Cardiac fibroblast (primary cell): Measurements from ENCODE around the gene HBA2.
"Not testable (repeated sequence)": the region's sequence is repeated elsewhere in the genome, so short reads cannot be mapped to it uniquely, and the experiment has no call there.

ENCODE experiments used
- DNase-seq, 2 donors: peaks; one replicate each; pipeline versions ENCODE4 v3.0.0 to v3.0.0-alpha.2; 2010; ENCODE audit warnings: low read depth in 2 of 2
- H3K4me3 ChIP-seq, 2 donors: replicated peaks in 1 of 2; 1 replicate in 1 of 2; 2 replicates in 1 of 2; pipeline ENCODE4 v1.5.1; 2011; ENCODE audit warnings: low read depth in 2 of 2, low read length in 2 of 2, mild to moderate bottlenecking in 2 of 2, moderate library complexity in 1 of 2
- TF ChIP-seq, protein P1 (sequence below): IDR thresholded peaks from one replicate; pipeline ENCODE4 v1.5.1; 2011; ENCODE audit warnings: low read depth, mild to moderate bottlenecking, low read length, inconsistent platforms

HBA2 gene

DNA sequence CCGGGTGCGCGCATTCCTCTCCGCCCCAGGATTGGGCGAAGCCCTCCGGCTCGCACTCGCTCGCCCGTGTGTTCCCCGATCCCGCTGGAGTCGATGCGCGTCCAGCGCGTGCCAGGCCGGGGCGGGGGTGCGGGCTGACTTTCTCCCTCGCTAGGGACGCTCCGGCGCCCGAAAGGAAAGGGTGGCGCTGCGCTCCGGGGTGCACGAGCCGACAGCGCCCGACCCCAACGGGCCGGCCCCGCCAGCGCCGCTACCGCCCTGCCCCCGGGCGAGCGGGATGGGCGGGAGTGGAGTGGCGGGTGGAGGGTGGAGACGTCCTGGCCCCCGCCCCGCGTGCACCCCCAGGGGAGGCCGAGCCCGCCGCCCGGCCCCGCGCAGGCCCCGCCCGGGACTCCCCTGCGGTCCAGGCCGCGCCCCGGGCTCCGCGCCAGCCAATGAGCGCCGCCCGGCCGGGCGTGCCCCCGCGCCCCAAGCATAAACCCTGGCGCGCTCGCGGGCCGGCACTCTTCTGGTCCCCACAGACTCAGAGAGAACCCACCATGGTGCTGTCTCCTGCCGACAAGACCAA, at the start of gene HBA2:
Gene HBA2, plus strand, starts transcription at position 503 of the 568 bp plus-strand sequence. Its CDS starts 37 bp downstream, at position 540.
- not testable (repeated sequence) for DNase-seq

DNA sequence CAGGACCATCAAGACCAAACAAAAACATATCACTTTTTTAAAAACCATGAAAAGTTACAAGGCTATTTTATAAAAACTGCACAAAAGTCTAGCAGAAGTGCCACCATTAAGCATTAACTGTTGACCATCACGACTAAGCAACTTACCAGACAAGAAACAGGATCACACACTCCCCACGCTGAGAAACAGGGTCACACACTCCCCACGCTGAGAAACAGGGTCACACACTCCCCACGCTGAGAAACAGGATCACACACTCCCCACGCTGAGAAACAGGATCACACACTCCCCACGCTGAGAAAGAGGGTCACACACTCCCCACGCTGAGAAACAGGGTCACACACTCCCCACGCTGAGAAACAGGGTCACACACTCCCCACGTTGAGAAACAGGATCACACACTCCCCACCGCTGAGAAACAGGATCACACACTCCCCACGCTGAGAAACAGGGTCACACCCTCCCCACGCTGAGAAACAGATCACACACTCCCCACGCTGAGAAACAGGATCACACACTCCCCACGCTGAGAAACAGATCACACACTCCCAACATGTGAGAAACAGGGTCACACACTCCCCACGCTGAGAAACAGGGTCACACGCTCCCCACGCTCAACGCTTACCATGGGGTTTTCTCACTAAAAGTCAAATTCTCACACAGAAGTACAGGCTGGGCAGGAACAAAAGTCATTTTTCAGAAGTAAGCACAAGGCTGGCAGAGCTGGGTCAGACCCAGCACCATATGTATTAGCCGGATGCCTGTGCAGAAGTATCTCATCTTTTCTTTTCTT, 48.9 kb upstream of the HBA2 start:
- not testable (repeated sequence) for DNase-seq, H3K4me3 ChIP-seq

More for the DNA sequence above, at the start of gene HBA2:
- H3K4me3 ChIP-seq: not testable (repeated sequence)

DNA sequence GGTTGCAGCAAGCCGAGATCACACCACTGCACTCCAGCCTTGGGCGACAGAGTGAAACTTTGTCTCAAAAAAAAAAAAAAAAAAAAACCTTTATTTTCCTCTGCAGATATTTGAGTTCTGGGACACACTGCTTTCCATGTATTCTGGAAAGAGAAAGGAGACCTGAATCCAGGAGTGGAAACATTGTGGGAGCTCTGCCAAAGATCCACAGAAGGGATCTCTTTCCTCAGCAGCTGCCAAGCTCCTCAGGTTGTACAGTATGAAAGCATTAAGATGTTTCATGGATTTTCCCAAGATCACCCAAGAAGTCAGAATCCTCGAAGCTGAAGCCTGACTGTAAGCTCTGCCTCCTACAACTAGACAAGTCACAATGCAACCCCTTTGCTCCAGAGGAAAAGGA, 47.7 kb upstream of the HBA2 start:
- DNase-seq: no peak
- TF ChIP-seq, protein P1, sequence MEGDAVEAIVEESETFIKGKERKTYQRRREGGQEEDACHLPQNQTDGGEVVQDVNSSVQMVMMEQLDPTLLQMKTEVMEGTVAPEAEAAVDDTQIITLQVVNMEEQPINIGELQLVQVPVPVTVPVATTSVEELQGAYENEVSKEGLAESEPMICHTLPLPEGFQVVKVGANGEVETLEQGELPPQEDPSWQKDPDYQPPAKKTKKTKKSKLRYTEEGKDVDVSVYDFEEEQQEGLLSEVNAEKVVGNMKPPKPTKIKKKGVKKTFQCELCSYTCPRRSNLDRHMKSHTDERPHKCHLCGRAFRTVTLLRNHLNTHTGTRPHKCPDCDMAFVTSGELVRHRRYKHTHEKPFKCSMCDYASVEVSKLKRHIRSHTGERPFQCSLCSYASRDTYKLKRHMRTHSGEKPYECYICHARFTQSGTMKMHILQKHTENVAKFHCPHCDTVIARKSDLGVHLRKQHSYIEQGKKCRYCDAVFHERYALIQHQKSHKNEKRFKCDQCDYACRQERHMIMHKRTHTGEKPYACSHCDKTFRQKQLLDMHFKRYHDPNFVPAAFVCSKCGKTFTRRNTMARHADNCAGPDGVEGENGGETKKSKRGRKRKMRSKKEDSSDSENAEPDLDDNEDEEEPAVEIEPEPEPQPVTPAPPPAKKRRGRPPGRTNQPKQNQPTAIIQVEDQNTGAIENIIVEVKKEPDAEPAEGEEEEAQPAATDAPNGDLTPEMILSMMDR: no peak
- H3K4me3 ChIP-seq: no peak overlapping the region

DNA sequence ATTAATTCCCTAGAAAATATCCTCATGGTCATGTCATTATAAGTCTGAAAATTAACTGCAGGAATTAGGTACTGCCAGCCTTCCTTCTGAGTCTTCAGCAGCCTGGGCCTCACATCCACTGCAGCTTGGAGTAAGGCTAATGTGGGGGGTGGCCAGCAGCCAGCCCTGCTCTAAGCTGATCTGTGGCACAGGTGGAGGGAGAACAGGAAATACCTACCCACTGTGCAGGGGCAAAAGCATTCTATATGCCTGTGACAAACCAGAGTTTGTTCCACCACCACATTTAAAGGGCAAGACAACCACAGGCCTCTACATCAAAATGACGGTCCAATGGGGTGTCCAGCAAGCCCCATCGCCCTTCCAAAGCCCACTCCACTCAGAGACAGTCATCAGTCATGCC, 43.6 kb upstream of the HBA2 start:
- H3K4me3 ChIP-seq: no peak overlapping the region

DNA sequence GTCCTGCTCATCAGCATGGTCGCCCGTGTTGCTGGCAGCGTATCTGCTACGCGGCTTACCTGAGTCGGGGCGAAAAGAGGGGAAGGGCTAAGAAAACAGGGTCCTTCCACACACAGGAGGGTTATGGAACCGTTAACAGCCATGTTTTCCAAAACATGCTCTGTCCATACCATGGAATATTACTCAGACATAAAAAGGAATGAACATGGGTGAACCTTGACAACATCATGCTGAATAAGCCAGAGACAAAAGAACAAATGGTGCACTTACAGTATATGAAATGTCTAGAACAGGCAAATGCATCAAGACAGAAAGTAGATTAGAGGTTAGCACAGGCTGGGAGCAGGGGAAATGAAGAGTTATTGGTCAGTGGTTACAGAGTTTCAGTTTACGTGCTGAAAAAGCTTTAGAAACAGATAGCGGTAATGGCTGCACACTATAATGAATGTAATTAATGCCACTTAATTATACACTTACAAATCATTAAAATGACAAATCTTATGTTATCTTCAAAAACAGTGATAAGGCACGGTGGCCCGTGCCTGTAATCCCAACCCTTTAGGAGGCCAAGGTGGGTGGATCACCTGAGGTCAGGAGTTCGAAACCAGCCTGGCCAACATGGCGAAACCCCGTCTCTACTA, 42.0 kb upstream of the HBA2 start:
- TF ChIP-seq, protein P1: no peak
- no peak for DNase-seq
- H3K4me3 ChIP-seq: no peak overlapping the region

More for the DNA sequence above, 43.6 kb upstream of the HBA2 start:
- TF ChIP-seq, protein P1: no peak
- no peak for DNase-seq

DNA sequence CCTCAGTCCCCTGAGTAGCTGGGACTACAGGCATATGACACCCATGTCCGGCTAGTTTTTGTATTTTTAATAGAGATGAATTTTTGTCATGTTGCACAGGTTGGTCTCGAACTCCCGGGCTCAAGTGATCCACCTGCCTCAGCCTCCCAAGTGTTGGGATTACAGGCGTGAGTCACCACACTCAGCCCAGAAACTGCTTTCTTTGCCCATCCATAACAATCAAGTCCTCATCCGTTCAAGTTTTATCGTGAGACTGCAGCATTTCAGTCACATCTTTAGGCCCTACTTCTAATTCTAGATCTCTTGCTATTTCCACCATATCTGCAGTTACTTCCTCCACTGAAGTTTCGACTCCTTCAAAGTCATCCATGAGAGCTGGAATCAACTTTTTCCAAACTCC, 40.6 kb upstream of the HBA2 start:
- no peak overlapping the region for H3K4me3 ChIP-seq
- TF ChIP-seq, protein P1: no peak
- DNase-seq: no peak

DNA sequence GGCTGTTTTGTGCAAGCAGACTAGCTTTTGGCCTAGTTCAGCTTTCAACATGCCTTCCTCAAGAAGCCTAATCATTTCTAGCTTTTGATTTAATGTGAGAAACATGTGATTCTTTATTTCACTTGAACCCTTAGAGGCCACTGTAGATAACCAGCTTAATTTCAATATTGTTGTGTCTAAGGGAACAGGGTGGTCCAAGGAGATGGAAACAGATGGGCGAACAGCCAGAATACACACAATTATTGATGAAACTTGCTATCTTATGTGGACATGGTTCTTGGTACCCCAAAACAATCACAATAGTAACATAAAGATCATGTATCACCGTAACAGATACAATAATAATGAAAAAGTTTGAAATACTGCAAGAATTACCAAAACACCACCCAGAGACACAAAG, 39.0 kb upstream of the HBA2 start:
- no peak overlapping the region for H3K4me3 ChIP-seq
- TF ChIP-seq, protein P1: no peak
- no peak for DNase-seq
